Measurements from ENCODE around the gene NECTIN1.

Gene NECTIN1

GRCh38 chr11:119713359-119714040, 15.5 kb downstream of the NECTIN1 start:
- no peak overlapping the region for H3K27ac ChIP-seq
- TF ChIP-seq CTCF (conservative IDR thresholded peaks at IDR 0.05), result no peak

DNA sequence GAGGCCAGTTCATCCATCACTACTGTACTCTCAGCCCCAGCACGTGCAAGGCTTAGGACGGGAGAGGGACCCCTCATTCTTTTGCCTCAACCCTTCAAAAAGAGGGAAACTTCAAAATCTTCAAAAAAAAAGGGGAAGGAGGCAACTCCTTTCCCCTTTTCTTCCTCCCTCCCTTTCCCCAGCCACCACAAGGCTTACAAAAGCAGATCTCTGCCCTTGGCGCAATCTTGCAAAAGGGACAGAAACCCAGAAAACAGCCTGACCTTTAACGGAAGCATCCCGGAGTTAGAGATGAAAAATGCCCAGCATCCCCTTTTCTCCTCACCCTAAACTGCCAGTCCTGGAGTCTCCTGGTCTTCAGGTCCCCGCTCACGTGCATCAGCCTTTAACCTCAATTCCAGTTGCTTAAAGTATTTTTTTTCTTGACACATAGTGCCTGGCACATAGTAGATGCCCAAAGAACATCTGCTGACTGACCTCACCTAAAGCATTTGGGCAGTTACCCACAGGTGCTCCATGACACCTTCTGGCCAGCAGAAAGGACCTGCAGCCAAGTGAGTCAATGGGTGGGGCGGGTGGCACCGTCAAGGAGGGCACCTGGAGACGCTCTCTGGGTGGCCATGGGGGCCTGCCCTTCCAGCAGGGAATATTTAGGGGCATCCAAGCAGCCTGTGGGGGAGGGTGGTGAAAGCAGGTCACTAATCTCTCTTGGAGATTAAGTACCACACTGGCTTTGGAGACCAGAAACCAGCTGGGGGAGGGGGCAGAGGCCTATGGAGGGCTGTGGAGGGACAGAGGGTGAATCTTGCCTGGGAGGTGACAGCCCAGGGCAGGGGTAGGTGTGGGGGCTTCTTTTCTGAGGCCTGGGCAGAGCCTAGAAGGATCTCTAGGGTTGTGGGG, 16.3 kb downstream of the NECTIN1 start:
- no peak overlapping the region for H3K27ac ChIP-seq
- TF ChIP-seq CTCF (conservative IDR thresholded peaks at IDR 0.05), result no peak

GRCh38 chr11:119712006-119712405, 17.0 kb downstream of the NECTIN1 start:
- no peak for TF ChIP-seq CTCF (conservative IDR thresholded peaks at IDR 0.05)
- no peak overlapping the region for H3K27ac ChIP-seq

DNA sequence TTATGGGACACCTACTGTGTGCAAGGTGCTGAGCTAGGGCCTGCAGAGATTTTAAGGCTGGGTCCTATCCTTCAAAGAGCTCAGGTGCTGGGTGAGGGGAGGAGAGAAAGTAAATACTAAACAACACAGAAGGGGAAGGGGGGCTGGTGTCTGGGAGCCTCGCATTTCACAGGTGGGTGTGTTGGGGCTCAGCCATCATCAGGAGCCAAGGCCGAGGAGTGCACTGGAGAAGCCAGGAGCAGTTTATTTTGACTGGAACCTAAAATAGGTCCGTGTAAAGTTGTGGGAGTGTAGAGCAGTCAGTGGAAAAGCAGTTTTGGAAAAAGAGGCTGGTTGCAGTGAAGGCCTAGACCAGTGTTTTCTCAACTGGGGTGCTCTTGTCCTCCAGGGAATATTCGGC, 17.5 kb downstream of the NECTIN1 start:
- no peak overlapping the region for H3K27ac ChIP-seq
- TF ChIP-seq CTCF (conservative IDR thresholded peaks at IDR 0.05), result no peak

GRCh38 chr11:119710417-119710816, 18.6 kb downstream of the NECTIN1 start:
- no peak for TF ChIP-seq CTCF (conservative IDR thresholded peaks at IDR 0.05)
- no peak overlapping the region for H3K27ac ChIP-seq

- H3K27ac ChIP-seq, result no peak overlapping the region
- no peak for TF ChIP-seq CTCF (conservative IDR thresholded peaks at IDR 0.05)
Measured at GRCh38 chr11:119709638-119710346, 19.2 kb downstream of the NECTIN1 start.

DNA sequence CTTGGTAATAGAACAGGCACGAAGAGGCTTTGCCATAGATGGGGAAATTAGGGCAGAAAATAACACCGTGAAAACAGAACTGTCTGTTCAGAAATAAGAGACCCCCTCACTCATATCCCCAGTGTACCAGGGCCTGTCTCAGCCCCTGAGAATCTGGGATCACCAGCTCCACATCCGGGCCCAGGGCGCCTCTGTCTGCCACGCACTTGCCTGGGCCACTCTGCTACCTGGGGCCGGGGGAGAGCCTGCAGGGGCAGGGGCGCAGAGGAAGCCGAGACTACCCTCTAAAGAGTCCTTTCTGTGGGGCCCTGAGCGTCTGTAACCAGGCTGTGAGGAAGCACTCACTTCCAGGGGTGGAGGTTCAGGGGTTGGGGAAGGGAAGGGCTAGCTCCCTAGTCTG, 19.8 kb downstream of the NECTIN1 start:
- no peak for TF ChIP-seq CTCF (conservative IDR thresholded peaks at IDR 0.05)
- H3K27ac ChIP-seq, result no peak overlapping the region
